ENCODE measurements around the gene CDC27. TPM values are rescaled to one million over a fixed set of nuclear protein-coding genes. Genes with fewer than 3 reads are reported as not detected.

CDC27 gene
- polyA plus RNA-seq, 1 donor (not counting 4 experiments of a cell fraction or from before 2014, with no cell fraction given): 95.6 TPM

DNA sequence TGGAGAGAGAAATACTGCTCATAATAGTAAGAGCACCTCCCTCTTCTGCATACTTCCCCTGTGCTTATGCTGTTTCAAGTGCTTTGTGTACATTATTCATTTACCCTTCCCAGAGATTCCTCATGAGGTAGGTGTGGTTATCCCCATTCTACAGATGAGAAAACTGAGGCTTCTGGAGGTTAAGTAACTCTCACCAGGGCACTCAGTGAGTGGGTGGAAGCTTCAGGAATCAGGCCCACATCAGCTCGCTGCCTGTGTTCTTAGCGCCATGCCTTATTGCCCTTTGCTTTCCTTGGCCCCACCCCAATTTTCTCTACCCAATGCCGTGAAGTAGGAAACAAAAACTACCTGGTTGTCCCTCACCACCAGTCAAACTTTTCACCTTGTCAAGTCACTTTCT lies 46.4 kb upstream of the CDC27 start:
- H3K4me2 ChIP-seq (ENCODE audit: control insufficient read depth, extremely low read depth, insufficient read depth, low read depth, low read length): no peak overlapping the region
- no peak for FAIRE-seq
- H4K20me1 ChIP-seq (ENCODE audit: control insufficient read depth, extremely low read depth, insufficient read depth, low read length): no peaks in the 10 kb centered on the region
- no peak for DNase-seq (ENCODE audit: low read depth, low spot score)
- H3K4me1 ChIP-seq (ENCODE audit: control insufficient read depth, extremely low read depth, insufficient read depth, low read length): peaks cover 13% of the 10 kb centered on the region
- H3K27me3 ChIP-seq (ENCODE audit: control insufficient read depth, extremely low read depth, insufficient read depth, low read length): peaks cover 6% of the 10 kb centered on the region
- dilution Hi-C loops (cut with MboI; ENCODE audit: extremely low pct_ligation_motif_present, low sequenced_read_pairs): no loop called here
- H3K4me3 ChIP-seq (ENCODE audit: control insufficient read depth in 2 of 3, extremely low read depth in 1 of 3, insufficient read depth in 2 of 3, low read depth in 1 of 3, low read length in 3 of 3): no peak overlapping the region
- H3K9ac ChIP-seq (ENCODE audit: control insufficient read depth, extremely low read depth, insufficient read depth, low read length): no peak overlapping the region
- TF ChIP-seq EZH2 (IDR thresholded peaks at IDR 0.05; ENCODE audit: low read length) (no peak), CTCF (optimal IDR thresholded peaks at IDR 0.05 in 1 of 3, IDR thresholded peaks at IDR 0.05 in 1 of 3, conservative IDR thresholded peaks at IDR 0.05 in 1 of 3; ENCODE audit: extremely low read depth in 1 of 3, insufficient read depth in 2 of 3, low read length in 3 of 3) (no peak)
- no peaks in the 10 kb centered on the region for H3K79me2 ChIP-seq (ENCODE audit: control insufficient read depth, insufficient read depth, low read length)
- peaks cover 3% of the 10 kb centered on the region for H3K9me3 ChIP-seq (ENCODE audit: control insufficient read depth, low read depth, low read length)
- no peak overlapping the region for H3K27ac ChIP-seq (ENCODE audit: control insufficient read depth, insufficient read depth, low read length)
- H2AFZ ChIP-seq (ENCODE audit: control insufficient read depth, low read length): no peak overlapping the region
- no peaks in the 10 kb centered on the region for H3K9me1 ChIP-seq (ENCODE audit: control insufficient read depth, extremely low read depth, insufficient read depth, low read length)
- no peaks in the 10 kb centered on the region for H3K36me3 ChIP-seq (ENCODE audit: control insufficient read depth in 2 of 2, extremely low read depth in 1 of 2, insufficient read depth in 2 of 2, low read length in 2 of 2)

- H3K4me3 ChIP-seq (ENCODE audit: control insufficient read depth in 2 of 3, extremely low read depth in 1 of 3, insufficient read depth in 2 of 3, low read depth in 1 of 3, low read length in 3 of 3): no peak overlapping the region
- no peak overlapping the region for H3K4me2 ChIP-seq (ENCODE audit: control insufficient read depth, extremely low read depth, insufficient read depth, low read depth, low read length)
- H2AFZ ChIP-seq (ENCODE audit: control insufficient read depth, low read length): no peak overlapping the region
- H4K20me1 ChIP-seq (ENCODE audit: control insufficient read depth, extremely low read depth, insufficient read depth, low read length): no peaks in the 10 kb centered on the region
- dilution Hi-C loops (cut with MboI; ENCODE audit: extremely low pct_ligation_motif_present, low sequenced_read_pairs): no loop called here
- no peaks in the 10 kb centered on the region for H3K79me2 ChIP-seq (ENCODE audit: control insufficient read depth, insufficient read depth, low read length)
- H3K9ac ChIP-seq (ENCODE audit: control insufficient read depth, extremely low read depth, insufficient read depth, low read length): no peak overlapping the region
- FAIRE-seq (no peak), DNase-seq (ENCODE audit: low read depth, low spot score) (no peak)
- peaks cover 2% of the 10 kb centered on the region for H3K9me3 ChIP-seq (ENCODE audit: control insufficient read depth, low read depth, low read length)
- no peaks in the 10 kb centered on the region for H3K9me1 ChIP-seq (ENCODE audit: control insufficient read depth, extremely low read depth, insufficient read depth, low read length)
- peaks cover 9% of the 10 kb centered on the region for H3K27me3 ChIP-seq (ENCODE audit: control insufficient read depth, extremely low read depth, insufficient read depth, low read length)
- H3K4me1 ChIP-seq (ENCODE audit: control insufficient read depth, extremely low read depth, insufficient read depth, low read length): peaks cover 5% of the 10 kb centered on the region
- H3K27ac ChIP-seq (ENCODE audit: control insufficient read depth, insufficient read depth, low read length): no peak overlapping the region
- TF ChIP-seq CTCF (optimal IDR thresholded peaks at IDR 0.05 in 1 of 3, IDR thresholded peaks at IDR 0.05 in 1 of 3, conservative IDR thresholded peaks at IDR 0.05 in 1 of 3; ENCODE audit: extremely low read depth in 1 of 3, insufficient read depth in 2 of 3, low read length in 3 of 3): no peak
- TF ChIP-seq EZH2 (IDR thresholded peaks at IDR 0.05; ENCODE audit: low read length): no peak
- no peaks in the 10 kb centered on the region for H3K36me3 ChIP-seq (ENCODE audit: control insufficient read depth in 2 of 2, extremely low read depth in 1 of 2, insufficient read depth in 2 of 2, low read length in 2 of 2)
Observed at GRCh38 chr17:47232465-47232864, 43.4 kb upstream of the CDC27 start.

Data from keratinocyte (primary cell).